Measurements from ENCODE around the gene JOSD1. TPM values are rescaled to one million over a fixed set of nuclear protein-coding genes. Genes with fewer than 3 reads are reported as not detected.
A peak's percentile ranks its signal among the peaks of the same experiment; 100 is the strongest.

Gene JOSD1
- total RNA-seq, 1 donor from 2014 or later = 45.2 TPM

- no peak for DNase-seq
- Mint-ChIP-seq H3K4me3 (no peak overlapping the region), H3K27me3 (no peaks in the 10 kb centered on the region), H3K9me3 (no peaks in the 10 kb centered on the region), H3K4me1 (peaks cover 49% of the 10 kb centered on the region), H3K27ac (no peak overlapping the region), H3K36me3 (ENCODE audit: low read depth) (peaks cover 53% of the 10 kb centered on the region)
- TF ChIP-seq CTCF (IDR thresholded peaks at IDR 0.05) = no peak
- POLR2A ChIA-PET = interaction anchor here (1.5 kb wide), 1 partner anchor 12 kb away, joined by 4 read pairs; the partner anchor contains the start of gene GTPBP1
- intact Hi-C loops (cut with micrococcal nuclease) = no loop called here
- CTCF ChIA-PET = interaction anchor here (0.5 to 1.6 kb wide), 2 partner anchors 12 to 15 kb away, joined by 3 to 6 read pairs; partner anchors contain the start of gene TOMM22
- ATAC-seq (ENCODE audit: low read depth) = no peak
Observed at GRCh38 chr22:38694049-38694448, 6.7 kb downstream of the JOSD1 start.

GRCh38 chr22:38689651-38690050, 11.1 kb downstream of the JOSD1 start:
- ATAC-seq (ENCODE audit: low read depth) (no peak), DNase-seq (no peak)
- CTCF ChIA-PET = no interaction called here
- H3K27me3 Mint-ChIP-seq = no peaks in the 10 kb centered on the region
- no peak overlapping the region for H3K4me3 Mint-ChIP-seq
- POLR2A ChIA-PET = interaction anchor here (0.7 kb wide), 1 partner anchor 10 kb away, joined by 5 read pairs; no protein-coding TSS in a partner anchor
- intact Hi-C loops (cut with micrococcal nuclease) = no loop called here
- peaks cover 14% of the 10 kb centered on the region for H3K4me1 Mint-ChIP-seq
- no peak overlapping the region for H3K27ac Mint-ChIP-seq
- TF ChIP-seq CTCF (IDR thresholded peaks at IDR 0.05) = no peak
- H3K9me3 Mint-ChIP-seq = no peaks in the 10 kb centered on the region
- H3K36me3 Mint-ChIP-seq (ENCODE audit: low read depth) = peaks cover 70% of the 10 kb centered on the region

GRCh38 chr22:38685761-38686160, 15.0 kb downstream of the JOSD1 start:
- no peak for DNase-seq
- ChIA-PET POLR2A (interaction anchor here (0.9 kb wide), 1 partner anchor 13 kb away, joined by 4 read pairs; no protein-coding TSS in a partner anchor), CTCF (no interaction called here)
- no peak overlapping the region for H3K4me3 Mint-ChIP-seq
- peaks cover 20% of the 10 kb centered on the region for H3K4me1 Mint-ChIP-seq
- intact Hi-C loops (cut with micrococcal nuclease) = no loop called here
- no peaks in the 10 kb centered on the region for H3K9me3 Mint-ChIP-seq
- TF ChIP-seq CTCF (IDR thresholded peaks at IDR 0.05) = no peak
- ATAC-seq (ENCODE audit: low read depth) = no peak
- no peaks in the 10 kb centered on the region for H3K27me3 Mint-ChIP-seq
- peaks cover 71% of the 10 kb centered on the region for H3K36me3 Mint-ChIP-seq (ENCODE audit: low read depth)
- H3K27ac Mint-ChIP-seq = no peak overlapping the region

GRCh38 chr22:38684895-38685294, 15.8 kb downstream of the JOSD1 start:
- H3K4me3 Mint-ChIP-seq = no peak overlapping the region
- intact Hi-C loops (cut with micrococcal nuclease) = loop anchor here (5.0 kb wide), 1 partner anchor 843 kb away; the partner anchor contains the start of gene ANKRD54
- peaks cover 68% of the 10 kb centered on the region for H3K36me3 Mint-ChIP-seq (ENCODE audit: low read depth)
- POLR2A ChIA-PET = interaction anchor here (0.7 kb wide), 1 partner anchor 21 kb away, joined by 9 read pairs; no protein-coding TSS in a partner anchor
- no peak for TF ChIP-seq CTCF (IDR thresholded peaks at IDR 0.05)
- no peaks in the 10 kb centered on the region for H3K9me3 Mint-ChIP-seq
- CTCF ChIA-PET = no interaction called here
- H3K4me1 Mint-ChIP-seq = peaks cover 20% of the 10 kb centered on the region
- DNase-seq = no peak
- H3K27me3 Mint-ChIP-seq = no peaks in the 10 kb centered on the region
- no peak for ATAC-seq (ENCODE audit: low read depth)
- no peak overlapping the region for H3K27ac Mint-ChIP-seq

GRCh38 chr22:38681582-38682335, 19.0 kb downstream of the JOSD1 start, which contains the start of gene TOMM22:
TOMM22 (plus strand) TSS chr22:38681957; CDS start chr22:38681979, 22 bp downstream.
- intact Hi-C loops (cut with micrococcal nuclease) = loop anchor here (1.0 to 5.0 kb wide), 7 partner anchors 19 to 839 kb away; partner anchors contain the start of genes ANKRD54, CBY1, DDX17 and FAM227A
- H3K4me3 Mint-ChIP-seq = peak within 1 kb of the TSS; percentile 97
- peaks cover 20% of the 10 kb centered on the region for H3K4me1 Mint-ChIP-seq
- ATAC-seq (ENCODE audit: low read depth) = peak; percentile 98
- ChIA-PET POLR2A (interaction anchor here (0.6 to 2.1 kb wide), 19 partner anchors 10 to 1371 kb away, joined by 3 to 23 read pairs (median 4); partner anchors contain the start of genes CBX6, CBY1, FAM227A and GGA1), CTCF (interaction anchor here (0.6 to 2.4 kb wide), 13 partner anchors 10 to 718 kb away, joined by 3 to 19 read pairs (median 4); partner anchors contain the start of genes CBY1, FAM227A, GTPBP1 and JOSD1)
- H3K27ac Mint-ChIP-seq = peak within 1 kb of the TSS; percentile 92
- peaks cover 43% of the 10 kb centered on the region for H3K36me3 Mint-ChIP-seq (ENCODE audit: low read depth)
- no peak for TF ChIP-seq CTCF (IDR thresholded peaks at IDR 0.05)
- H3K27me3 Mint-ChIP-seq = no peaks in the 10 kb centered on the region
- no peaks in the 10 kb centered on the region for H3K9me3 Mint-ChIP-seq
- peak; percentile 84 for DNase-seq
